ENCODE data around the gene GLT8D2. TPM values are rescaled to one million over a fixed set of nuclear protein-coding genes. Genes with fewer than 3 reads are reported as not detected.

Gene GLT8D2
- total RNA-seq, 2 donors from 2014 or later = 1.6 to 5.1 TPM

- no peak for TF ChIP-seq CTCF (IDR thresholded peaks at IDR 0.05)
- Histone ChIP-seq H3K27ac (no peak overlapping the region), H3K9ac (ENCODE audit: low read depth in 2 of 2, low read length in 2 of 2) (no peak overlapping the region), H3K4me3 (no peak overlapping the region), H3K36me3 (no peaks in the 10 kb centered on the region), H3K4me1 (no peaks in the 10 kb centered on the region), H3K9me3 (no peaks in the 10 kb centered on the region), H3K27me3 (no peaks in the 10 kb centered on the region)
- DNase-seq = no peak
- intact Hi-C loops (cut with DNase I) = no loop called here
These were observed 55.8 kb downstream of the GLT8D2 start for GRCh38 chr12:103994235-103994634.

GRCh38 chr12:103986829-103987228 is 63.2 kb downstream of the GLT8D2 start:
- intact Hi-C loops (cut with DNase I) = no loop called here
- no peak overlapping the region for H3K27ac ChIP-seq
- H3K4me3 ChIP-seq = no peak overlapping the region
- H3K27me3 ChIP-seq = no peaks in the 10 kb centered on the region
- TF ChIP-seq CTCF (IDR thresholded peaks at IDR 0.05) = no peak
- H3K4me1 ChIP-seq = no peaks in the 10 kb centered on the region
- no peaks in the 10 kb centered on the region for H3K9me3 ChIP-seq
- DNase-seq = no peak
- H3K9ac ChIP-seq (ENCODE audit: low read depth in 2 of 2, low read length in 2 of 2) = no peak overlapping the region
- peaks cover 21% of the 10 kb centered on the region for H3K36me3 ChIP-seq

- no peak for TF ChIP-seq CTCF (IDR thresholded peaks at IDR 0.05)
- Histone ChIP-seq H3K27me3 (no peaks in the 10 kb centered on the region), H3K36me3 (peaks cover 14% of the 10 kb centered on the region), H3K9ac (ENCODE audit: low read depth in 2 of 2, low read length in 2 of 2) (no peak overlapping the region), H3K4me1 (no peaks in the 10 kb centered on the region), H3K4me3 (no peak overlapping the region), H3K27ac (no peak overlapping the region), H3K9me3 (no peaks in the 10 kb centered on the region)
- intact Hi-C loops (cut with DNase I) = loop anchor here (10.0 kb wide), 1 partner anchor 126 kb away; no protein-coding TSS in a partner anchor
- no peak for DNase-seq
These were observed 71.5 kb downstream of the GLT8D2 start for GRCh38 chr12:103978384-103978982.

- no peak for TF ChIP-seq CTCF (IDR thresholded peaks at IDR 0.05)
- Histone ChIP-seq H3K4me1 (no peaks in the 10 kb centered on the region), H3K9me3 (no peaks in the 10 kb centered on the region), H3K9ac (ENCODE audit: low read depth in 2 of 2, low read length in 2 of 2) (no peak overlapping the region), H3K36me3 (peaks cover 7% of the 10 kb centered on the region), H3K27me3 (no peaks in the 10 kb centered on the region), H3K4me3 (no peak overlapping the region), H3K27ac (no peak overlapping the region)
- DNase-seq = no peak
- intact Hi-C loops (cut with DNase I) = loop anchor here (10.0 kb wide), 1 partner anchor 129 kb away; no protein-coding TSS in a partner anchor
These were observed 74.6 kb downstream of the GLT8D2 start for GRCh38 chr12:103975368-103975767.

- Histone ChIP-seq H3K9ac (ENCODE audit: low read depth in 2 of 2, low read length in 2 of 2) (no peak overlapping the region), H3K4me1 (no peaks in the 10 kb centered on the region), H3K27me3 (no peaks in the 10 kb centered on the region), H3K4me3 (no peak overlapping the region), H3K9me3 (no peaks in the 10 kb centered on the region), H3K36me3 (no peaks in the 10 kb centered on the region), H3K27ac (no peak overlapping the region)
- intact Hi-C loops (cut with DNase I) = loop anchor here (10.0 kb wide), 1 partner anchor 131 kb away; no protein-coding TSS in a partner anchor
- DNase-seq = no peak
- no peak for TF ChIP-seq CTCF (IDR thresholded peaks at IDR 0.05)
These were observed 76.1 kb downstream of the GLT8D2 start for GRCh38 chr12:103973909-103974308.
